GM19455 (cell line): ENCODE measurements around the gene ASCC1.

Source experiments
- ATAC-seq: cut with Tn5 transposase; IDR thresholded peaks from one replicate; pipeline ENCODE4 v1.9.1; 2021; ENCODE audit not compliant: unreplicated experiment

ASCC1 gene

DNA sequence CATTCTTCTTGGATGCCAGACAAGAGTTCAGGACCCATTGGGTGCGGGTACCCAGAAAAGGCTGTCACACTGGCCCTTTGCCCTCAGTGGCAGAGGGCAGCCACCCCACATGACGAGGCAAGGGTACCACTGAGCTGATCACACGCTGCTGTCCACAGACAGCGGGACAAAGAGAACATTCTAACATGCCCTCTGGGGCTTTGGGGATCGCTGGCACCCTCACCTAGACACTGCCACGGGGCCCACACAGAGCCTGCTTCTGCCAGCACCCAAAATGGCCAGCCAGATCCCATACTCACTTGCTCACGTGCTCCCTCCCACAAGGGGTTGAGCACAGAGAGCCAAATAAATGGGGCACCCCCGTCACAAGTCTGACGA, 111.0 kb downstream of the ASCC1 start:
- no peak for ATAC-seq

DNA sequence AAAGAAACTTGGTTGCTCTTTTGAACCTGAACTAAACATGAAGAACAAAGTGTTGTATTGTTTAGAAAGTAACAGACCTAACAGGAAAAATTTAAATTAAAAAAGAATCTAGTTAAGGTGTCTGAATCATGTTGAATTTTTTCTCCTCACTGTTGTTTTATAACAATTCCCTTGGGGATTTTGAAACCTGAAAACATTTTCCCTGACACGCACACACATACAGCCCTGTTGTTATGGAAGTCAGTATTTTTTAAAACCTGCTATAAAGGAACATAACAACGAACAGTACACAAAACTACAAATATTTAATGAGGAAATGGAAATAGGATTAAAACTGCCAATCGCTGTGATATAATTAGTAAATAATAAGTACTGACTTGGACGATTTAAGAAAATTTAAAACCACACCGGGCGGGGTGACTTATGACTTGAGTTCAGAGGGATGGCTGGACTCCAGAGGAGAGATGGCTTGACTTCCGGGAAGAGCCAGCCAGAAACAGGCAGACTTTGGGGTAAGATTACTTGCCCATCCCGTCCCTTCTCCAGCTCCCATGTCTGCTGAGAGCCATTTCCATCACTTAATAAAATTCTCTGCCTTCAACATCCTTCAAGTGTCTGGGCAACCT, 111.5 kb downstream of the ASCC1 start:
- no peak for ATAC-seq

DNA sequence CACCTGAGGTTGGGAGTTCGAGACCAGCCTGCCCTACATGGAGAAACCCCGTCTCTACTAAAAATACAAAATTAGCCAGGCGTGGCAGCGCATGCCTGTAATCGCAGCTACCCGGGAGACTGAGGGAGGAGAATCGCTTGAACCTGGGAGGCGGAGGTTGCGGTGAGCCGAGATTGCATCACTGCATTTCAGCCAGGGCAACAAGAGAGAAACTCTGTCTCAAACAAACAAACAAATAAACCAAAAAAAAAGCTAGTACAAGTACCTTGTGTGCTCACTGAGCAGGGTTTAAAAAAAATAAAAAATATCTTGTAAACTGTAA, 116.5 kb downstream of the ASCC1 start:
- no peak for ATAC-seq

DNA sequence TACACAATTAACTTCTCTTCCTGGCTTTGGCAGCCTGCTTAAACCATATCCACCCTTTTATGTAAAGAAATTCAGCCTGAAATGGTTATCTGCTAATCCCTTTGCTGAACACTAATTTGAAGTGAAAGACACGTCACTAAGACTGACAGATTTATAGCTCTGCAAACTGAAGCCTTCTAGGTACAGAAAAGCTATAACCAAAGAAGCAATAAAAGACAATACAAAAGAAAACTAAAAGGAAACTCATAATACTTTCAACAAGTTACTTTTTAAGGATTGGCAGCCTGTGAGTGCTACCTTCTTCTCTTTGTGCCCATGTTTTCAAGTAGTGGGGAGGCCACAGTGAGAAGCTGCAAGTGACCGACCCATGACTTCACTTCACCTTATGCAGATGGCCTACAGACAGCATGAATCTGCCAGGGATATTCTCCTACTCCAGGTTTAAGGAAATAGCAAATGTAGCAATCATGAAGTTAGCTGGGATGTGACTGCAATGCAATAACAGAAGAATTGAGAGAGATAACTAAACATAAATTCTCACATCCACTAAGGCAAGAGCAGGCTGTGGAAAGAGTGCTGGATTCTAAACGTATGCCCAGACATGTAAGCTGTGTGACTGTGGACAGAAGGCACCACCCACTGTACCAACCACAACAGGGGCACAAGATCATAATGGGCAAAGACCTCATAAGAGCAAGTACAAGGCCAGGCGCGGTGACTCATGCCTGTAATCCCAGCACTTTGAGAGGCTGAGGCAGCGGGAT, 117.1 kb downstream of the ASCC1 start:
- ATAC-seq, result no peak

DNA sequence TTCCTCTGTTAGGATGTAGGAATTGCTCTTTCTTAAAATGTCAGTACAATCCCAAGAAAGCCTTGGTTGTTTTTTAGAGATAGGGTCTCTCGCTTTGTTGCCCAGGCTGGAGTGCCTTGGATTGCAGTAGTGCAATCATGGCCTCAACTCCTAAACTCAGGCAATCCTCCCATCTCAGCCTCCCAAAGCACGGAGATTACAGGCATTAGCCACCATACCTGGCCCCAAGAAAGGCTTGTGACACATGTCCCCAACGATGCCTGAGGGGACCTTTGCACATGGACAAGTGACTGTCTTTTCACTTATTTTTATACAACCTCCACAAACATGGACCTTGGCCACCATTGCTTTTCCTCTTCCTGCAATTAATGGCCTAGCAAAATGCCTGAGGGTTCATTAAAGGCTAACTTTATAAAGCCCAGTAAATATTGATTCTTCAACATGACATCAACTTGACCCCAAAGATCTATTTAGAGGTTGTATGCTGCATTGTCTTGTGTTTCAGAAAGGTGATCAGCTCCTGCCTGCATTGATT, 117.7 kb downstream of the ASCC1 start:
- no peak for ATAC-seq

DNA sequence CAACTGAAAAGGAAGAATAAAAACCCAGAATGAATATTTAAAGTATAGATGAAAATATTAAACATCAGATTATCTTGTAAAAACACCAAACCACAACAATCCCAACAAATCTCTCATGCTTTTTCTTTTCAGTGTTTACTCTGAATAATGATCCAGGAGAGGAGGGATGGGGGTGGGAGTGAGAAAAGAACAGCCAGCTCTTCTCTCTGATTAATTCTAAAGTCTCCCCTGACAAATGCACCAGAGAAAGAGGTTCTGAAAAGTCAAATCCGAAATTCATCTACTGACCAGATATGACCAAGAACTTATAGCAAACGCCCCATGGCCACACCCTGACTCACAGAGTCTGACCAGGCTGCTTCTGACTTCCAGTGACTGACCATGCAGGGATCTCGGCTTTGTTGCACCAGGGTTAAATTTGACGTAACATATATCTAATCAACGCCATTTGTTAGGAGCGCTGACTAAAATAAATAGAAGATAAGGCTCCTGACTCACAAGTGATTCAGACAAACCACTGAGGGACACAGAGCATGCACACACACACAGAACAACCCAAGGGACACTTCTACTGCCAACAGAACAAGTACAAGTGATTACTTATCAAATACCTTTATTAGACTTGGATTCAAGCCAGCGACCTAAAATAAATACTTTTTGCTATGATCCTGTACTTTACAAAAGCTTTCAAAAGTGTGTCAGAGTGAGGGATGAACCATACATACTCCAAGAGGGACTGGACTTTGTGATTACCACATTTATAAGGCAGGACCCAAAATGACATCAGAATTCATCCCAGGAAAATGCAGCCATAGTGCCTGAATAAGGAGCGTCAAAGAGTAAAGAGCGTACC, 118.4 kb downstream of the ASCC1 start:
- no peak for ATAC-seq

DNA sequence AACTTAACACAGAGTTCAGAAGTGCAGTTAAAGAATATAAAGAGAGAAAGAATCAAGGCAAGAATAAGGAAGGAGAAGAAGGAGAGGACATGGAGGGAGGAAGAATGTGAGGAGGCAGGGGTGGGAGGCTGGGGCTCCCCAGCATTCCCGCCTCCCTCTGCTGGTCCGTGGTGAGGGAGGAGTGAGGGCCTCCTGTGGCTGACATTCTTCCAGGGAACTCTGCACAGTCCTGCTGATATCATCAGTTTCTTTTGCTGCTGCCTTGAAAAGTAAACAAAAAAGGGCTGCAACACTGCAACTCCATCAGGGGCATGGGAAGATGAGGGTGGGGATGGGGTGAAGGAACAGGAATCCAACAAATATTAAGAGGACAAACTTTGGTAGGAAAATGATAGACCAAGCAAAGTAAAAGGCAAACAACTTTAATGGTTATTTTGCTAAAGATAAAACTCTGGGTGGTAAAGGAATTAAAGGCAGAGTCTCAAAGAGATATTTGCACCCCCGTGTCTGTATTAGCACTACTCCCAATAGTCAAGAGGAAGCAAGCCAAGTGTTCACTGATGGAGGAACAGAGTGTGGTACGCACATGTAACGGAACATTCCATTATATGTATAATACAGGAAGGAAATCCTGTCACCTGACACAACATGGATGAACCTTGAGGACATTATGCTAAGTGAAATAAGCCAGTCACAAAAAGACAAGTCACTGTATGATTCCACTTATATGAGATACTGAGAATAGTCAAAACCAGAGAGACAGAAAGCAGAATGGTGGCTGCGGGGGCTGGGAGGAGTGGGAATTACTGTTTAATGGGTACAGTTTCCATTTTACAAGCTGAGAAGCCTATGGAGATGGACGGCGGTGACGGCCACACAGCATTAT, 119.7 kb downstream of the ASCC1 start:
- ATAC-seq, result no peak

DNA sequence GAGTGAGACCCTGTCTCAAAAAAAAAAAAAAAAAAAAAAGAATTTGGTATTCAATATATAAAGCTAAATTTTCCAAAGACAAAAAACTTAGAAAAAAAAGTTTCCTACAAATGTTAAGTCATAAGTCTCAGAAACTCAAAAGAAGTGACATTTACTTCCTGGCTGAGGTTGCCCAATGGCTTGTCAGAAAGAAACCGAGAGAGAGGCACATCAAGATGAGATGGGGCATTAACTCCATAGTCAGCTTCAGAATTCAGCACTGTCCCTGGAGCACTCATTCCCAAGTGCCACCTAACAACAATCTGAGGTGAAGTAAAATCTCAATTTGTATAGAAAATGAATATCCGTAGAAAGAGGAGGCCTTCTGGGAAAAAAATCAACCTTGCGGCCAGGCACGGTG, 120.9 kb downstream of the ASCC1 start:
- ATAC-seq, result no peak

DNA sequence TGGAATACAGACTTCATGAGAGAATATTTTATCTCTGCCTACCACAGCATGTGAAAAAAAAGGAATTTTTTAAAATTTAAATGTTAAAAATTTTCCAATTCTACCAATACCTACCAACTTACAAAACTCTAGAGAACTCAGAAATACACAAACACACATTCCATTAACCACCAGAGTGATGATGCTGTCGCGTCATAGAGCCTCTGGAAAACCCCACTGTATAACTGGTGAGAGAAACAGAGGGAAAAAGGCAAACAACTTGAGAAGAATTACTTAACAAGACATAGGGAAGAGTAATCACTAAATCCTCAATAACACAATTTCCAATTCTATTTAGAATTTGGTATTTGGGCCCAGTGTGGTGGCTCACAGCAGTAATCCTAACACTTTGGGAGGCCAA, 121.5 kb downstream of the ASCC1 start:
- no peak for ATAC-seq

DNA sequence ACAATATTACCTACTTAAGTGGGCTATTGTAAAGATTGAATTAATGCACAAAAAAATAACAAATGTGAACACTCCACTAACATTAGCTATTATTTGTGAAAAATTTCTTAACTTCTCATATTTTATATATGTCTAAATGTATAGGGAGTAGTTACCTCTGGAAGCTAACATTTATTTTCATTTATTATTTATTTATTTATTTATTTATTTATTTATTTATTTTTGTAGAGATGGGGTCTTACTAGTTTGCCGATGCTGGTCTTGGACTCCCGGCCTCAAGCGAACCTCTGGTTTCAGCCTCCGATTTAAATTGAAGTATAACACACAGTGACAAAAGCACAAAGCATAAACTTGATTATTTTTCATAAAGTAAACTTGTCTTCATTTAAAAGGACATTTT, 122.6 kb downstream of the ASCC1 start:
- no peak for ATAC-seq

DNA sequence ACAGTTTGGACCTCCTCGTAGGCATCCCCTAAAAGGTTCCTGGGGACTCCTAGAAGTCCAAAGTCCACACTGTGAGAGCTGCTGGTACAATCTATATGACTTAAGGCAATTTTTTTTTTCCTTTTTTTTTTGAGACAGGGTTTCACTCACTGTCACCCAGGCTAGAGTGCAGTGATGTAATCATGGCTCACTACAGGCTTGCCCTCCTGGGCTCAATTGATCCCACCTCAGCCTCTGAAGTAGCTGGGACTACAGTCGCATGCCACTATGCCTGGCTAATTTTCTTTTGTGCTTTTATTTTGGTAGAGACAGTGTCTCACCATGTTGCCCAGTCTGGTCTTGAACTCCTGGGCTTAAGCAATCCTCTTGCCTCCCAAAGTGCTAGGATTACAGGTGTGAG, 123.1 kb downstream of the ASCC1 start:
- no peak for ATAC-seq

DNA sequence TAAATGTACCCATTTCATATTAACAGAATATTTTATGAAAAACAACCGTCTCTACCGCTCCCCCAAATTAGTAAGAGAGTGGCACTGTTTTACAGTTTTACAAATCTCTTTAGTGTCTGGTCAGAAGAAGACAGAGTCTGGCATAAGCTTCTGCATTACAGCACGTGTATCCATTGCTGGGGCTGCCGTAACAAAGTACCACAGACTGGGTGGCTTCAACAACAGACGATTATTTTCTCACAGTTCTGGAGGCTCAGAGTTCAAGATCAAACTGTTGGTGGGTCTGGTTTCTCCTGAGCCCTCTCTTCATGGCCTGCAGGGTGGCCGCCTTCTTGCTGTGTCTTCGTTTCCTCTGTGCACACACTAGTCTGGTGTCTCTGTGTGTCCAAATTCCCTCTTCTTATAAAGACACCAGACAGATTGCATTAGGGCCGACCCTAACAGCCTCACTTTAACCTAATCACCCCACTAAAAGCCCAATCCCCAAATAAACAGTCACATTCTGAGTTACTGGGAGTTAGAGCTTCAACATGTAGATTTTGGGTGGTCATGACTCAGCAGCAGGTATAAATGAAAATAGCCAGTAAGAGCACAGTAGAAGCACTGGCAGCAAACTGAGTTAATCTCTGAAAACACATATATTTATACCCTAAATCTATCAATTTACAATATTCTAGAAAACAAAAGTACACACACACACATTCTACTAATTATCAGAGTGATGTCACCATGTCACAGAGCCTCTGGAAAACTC, 123.7 kb downstream of the ASCC1 start:
- no peak for ATAC-seq

DNA sequence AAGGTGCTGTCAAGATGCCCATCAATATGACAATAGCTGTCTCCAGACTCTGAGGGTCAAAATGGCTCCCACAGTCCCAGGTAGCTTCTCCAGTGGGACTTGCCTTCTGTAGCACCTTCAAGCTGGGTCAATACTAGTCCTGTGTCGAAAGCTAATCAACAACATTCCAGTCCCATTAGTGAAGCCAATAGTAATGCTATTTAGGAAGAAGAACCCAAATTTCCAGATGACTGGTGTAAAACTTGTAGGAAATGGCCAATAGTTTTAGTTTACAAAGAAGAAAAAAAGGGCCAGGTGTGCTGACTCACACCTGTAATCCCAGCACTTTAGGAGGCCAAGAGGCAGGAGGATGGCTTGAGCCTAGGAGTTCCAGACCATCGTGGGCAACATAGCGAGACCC, 125.8 kb downstream of the ASCC1 start:
- no peak for ATAC-seq

DNA sequence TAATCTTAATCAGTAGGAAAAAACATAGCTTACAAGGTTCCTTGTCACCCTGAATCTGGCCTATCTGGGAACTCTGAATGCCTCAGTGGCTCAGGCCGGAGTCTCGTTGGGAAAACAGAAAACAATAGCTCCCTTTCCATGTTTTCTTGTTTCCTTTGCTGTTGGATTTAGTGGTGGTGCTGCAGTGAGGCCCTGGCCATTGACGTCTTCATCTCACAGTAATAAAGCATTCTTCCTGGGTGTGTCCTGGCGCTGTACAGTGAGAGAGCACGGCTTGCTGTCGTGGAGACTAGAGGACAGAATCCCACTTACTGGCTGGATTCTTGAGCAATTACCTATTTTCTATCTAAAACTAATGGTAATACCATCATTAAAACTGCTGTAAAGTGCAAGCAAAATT, 126.5 kb downstream of the ASCC1 start:
- ATAC-seq, result no peak

DNA sequence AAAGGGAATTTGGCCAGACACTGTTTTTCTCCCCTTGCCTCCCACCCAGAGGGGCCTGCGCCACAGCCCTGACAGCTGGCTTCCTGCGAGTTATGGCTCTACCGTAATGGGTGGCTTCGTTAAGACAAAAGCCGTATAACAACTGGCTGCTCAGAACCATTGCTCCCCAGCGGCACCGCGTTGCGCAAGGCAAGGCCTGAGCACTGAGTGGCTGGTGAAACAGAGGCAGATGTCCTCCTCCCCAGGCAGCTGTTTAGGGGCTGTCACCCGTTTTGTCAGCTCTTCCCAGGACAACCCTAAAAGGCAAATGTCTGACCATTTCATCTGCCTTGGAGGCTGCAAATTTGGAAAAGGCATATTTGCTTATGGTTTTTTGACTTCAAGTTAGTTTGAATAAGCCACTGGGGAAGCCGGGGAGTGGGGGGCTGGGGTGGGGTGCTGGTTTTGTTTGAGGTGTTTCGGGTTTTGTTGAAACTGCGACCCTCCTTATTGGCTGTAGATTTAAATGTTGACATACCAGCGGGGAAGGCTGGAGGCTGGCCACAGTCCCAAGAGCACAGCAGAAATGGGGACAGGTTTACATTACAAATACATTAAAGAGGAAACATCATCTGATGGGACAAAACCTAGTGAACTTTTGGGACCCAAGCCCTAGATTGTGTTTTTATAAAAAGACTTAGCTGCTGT, 127.0 kb downstream of the ASCC1 start:
- ATAC-seq, result no peak

DNA sequence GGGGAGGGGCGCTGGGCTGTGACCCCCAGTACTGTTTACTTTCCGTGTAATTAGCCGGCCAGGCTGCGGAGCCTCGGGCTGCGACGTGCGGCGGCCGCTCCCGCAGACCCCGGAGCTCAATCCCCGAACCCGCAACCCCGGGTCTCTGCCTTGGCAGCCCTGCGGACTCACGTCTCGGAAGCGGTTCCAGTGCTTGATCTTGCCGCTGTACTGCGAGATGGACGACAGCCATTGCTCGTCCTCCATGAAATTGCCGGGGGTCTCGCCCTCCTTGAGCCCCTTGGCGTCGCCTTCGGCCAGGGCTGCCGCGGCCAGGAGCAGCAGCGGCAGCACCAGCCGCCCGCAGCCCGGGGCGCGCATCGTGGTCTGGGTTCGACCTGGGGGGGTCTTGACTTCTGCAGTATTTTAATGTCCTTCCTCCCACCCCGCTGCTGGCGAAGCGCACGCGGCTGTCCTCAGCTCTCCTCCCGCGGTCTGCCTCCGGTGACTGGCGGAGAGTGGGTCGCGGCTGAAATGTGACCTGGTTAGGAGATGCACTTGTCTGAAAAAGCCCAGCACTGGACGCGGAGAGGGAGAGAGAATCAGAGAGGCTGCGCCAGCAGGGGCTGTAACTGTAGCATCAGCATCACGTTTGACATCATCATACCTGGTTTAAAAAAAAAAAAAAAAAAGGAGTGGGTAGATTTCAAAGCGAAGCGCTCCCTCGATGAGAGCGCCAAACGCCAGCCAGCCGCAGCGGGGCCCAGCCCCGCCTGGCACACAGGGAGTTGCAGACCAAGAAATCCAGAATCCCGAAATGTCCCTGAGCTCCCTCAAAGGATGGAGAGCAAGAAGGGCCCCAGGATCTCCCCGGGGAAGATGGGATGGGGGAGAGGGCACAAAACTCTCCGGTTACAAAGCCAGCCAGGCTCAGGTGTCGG, 127.8 kb downstream of the ASCC1 start, which contains the start of gene SPOCK2:
Gene SPOCK2 (minus strand): TSS at position 583 of the 920 bp plus-strand sequence. CDS start 223 bp downstream, at position 360.
- ATAC-seq, result no peak

DNA sequence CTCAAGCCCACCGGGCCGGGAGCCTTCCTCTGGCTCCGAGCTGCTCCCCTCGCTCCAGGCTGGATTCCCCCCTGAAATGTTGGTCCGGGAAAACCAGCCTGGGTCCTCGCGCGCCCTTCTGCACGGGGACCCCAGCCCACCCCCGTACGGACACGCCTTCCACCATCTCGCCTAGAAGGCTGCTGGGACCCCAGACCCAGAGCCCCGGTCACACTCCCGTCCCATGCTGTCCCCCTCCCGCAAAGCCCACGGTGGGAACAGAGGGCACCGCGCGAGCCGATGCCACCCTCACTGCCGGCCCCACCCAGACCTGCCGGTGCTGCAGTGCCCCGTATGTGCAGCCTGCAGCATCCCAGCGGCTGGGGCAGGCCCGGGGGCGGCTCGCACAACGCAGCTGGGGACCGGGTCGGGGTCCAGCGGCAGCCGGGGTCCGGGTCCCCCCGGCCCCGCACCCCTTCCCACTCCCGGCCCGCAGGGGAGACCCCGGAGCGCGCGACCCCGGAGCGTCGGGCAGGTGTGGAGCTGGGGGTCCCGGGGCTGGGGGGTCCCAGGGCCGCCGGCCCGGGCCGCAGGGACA, 128.6 kb downstream of the ASCC1 start:
- no peak for ATAC-seq
